GM21381 (cell line): ENCODE measurements around the gene ZNF431.
"Not testable (repeated sequence)": the region's sequence is repeated elsewhere in the genome, so short reads cannot be mapped to it uniquely, and the experiment has no call there.

Source experiments
- ATAC-seq: cut with Tn5 transposase; IDR thresholded peaks from one replicate; pipeline ENCODE4 v1.9.1; 2021; ENCODE audit warnings: mild to moderate bottlenecking, moderate library complexity; ENCODE audit not compliant: unreplicated experiment

The ZNF431 gene

DNA sequence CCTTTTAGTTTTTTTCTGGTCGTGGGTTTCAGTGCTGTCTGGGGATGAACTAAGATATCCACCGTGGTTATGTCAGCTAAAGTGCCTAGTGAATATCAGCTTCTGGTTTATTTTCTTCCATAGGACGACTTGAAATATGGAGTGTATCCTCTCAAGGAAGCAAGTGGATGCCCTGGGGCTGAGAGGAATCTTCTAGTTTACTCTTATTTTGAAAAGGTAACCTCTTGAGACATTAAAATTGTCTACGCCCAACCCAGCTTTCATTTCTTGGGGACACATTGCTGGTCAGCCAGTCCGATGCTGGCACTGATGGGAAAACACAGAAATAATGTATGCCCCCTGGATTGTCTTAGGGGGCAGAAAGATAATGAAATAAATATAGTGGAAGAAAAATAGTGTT is 1.6 kb downstream of the ZNF431 start:
- no peak for ATAC-seq

DNA sequence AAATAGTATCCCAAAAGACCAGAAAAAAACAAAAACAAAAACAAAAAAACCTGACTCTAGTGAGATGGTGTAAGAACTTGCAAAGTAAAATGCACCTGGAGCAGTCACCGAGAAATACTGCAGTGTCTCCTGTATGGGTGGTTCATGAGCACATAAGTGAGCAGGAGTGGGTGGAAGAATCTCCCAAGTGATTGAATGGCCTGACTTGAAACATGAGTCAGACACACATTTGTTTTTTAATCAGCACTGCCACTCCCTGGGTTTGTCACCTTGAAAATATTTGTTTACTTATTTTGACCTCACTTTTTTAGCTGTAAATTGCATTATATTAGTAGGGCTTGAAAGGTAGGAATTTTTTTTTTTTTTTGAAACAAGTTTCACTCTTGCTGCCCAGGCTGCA is 2.0 kb downstream of the ZNF431 start:
- no peak for ATAC-seq

DNA sequence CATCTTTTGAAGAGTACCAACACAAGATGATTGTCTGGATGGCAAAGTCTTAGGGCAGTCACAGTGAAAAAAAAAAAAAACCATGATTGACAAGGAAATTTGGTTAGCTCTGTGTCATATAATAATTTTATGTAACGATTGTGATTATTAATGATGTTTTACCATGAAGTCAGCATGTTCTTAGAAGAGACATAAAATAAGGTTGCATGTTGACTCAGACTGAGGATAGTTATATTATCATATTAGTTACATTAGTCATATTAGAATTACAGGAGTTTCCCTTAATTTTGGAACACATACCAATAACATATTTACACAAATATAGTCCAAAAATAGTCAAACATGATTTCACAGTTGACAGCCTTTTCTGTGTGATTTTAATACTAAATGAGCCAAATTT is 5.7 kb downstream of the ZNF431 start:
- ATAC-seq: no peak

DNA sequence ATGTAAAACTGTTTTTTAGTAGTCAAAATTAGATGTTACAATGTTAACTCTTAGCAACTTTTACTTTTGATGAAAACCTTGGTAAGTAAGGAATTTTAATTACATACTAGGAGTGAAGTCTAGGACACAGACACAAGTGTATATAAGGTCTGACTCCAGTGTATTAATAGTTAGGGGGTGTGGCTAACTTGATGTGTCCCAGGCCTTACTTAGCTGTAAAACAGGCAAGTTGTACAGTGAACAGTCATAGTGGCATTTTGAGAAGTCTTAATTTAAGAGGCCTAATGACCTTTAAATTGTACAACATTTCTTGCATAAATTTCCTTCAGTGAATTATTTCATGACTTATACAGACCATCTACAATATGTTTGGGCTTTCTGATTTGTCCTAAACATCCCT is 6.8 kb downstream of the ZNF431 start:
- ATAC-seq: no peak

DNA sequence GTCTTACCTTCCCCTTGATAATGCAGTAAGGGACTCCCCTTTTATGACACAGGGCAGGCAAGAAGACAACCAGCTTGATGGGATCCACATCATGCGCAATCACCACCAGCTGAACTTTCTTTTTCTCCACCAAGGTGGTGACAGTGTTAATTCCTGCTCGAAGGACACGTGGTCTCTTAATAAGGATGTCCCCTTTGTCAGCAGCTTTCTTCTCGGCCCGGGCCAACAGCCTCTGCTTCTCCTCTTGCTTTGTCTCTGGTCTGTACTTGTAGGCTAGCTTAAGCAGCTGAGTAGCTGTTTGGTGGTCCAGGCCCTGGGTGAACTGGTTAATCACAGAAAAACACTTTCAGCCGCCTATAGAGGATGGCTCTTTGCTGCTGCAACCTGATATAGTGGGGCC is 8.0 kb downstream of the ZNF431 start:
- ATAC-seq: no peak

DNA sequence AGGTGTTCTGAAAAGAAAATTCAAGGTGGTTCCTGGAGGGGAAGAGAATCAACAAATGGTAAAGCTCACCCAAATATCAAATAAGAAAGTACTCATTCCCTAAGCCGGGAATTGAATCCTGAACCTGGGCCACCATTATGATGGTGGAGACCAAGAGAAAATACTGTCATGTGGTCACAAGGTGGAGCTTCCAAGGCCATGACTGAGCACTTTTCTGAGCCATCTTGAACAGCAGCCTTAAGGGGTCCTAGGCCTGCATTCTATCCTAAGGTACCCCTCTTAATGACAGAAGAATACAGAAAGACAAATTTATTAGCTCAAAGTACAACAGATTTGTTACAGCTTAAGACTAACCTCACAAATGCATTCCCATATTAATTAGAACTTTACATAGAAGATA is 9.6 kb downstream of the ZNF431 start:
- ATAC-seq: no peak

DNA sequence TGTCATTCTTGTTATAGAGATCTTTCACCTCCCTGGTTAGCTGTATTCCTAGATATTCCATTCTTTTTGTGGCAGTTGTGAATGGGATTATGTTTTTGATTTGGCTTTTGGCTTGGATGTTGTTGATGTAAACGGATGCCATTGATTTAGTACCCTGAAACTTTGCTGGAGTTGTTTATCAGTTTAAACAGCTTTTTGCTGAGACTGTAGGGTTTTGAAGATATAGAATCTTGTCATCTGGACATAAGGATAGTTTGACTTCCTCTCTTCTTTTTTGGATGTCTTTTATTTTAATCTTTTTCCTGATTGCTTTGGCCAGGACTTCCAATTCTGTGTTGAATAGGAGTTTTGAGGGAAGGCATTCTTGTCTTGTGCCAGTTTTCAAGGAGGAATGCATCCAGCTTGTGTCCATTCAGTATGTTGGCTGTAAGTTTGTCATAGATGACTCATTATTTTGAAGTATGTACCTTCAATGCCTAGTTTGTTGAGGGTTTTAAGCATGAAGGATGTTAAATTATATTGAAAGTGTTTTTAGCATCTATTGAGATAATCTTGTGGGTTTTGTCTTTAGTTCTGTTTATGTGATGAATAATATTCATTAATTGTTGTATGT is 16.8 kb downstream of the ZNF431 start:
- ATAC-seq: no peak

DNA sequence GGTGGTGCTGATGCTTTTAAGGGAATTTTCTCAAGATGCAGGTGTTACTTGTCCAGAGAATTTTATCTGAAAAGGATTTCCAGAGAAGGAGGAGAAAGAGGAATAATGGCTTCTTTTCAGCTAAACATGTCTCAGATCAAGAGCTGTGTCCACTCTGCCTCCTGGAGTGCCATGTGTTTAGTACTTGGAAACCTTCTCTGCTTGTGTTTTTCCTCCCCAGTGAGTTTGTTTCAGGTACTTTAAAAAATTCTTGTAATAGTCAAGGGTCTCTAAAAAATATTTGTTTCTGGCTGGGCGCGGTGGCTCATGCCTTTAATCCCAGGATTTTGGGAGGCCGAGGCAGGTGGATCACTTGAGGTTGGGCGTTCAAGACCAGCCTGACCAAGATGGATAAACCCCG is 22.7 kb downstream of the ZNF431 start:
- no peak for ATAC-seq

DNA sequence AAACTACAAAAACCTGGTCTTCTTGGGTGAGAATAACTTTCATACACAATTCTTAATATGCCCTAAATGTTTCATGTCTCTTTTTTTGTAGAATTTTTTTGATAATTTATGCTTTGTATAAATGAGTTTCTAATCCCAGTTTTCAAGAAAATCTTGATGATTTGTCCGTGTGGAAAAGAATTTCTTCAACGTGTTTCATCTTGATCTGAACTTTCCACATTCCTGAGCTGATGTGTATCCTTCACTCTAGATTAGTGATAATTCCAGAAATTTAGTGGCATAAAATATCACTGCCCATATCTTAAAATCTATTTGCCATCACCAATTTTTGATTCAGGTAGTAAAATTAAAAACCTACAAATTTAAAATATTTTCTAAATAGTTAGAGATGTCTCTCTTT is 24.6 kb downstream of the ZNF431 start:
- no peak for ATAC-seq

DNA sequence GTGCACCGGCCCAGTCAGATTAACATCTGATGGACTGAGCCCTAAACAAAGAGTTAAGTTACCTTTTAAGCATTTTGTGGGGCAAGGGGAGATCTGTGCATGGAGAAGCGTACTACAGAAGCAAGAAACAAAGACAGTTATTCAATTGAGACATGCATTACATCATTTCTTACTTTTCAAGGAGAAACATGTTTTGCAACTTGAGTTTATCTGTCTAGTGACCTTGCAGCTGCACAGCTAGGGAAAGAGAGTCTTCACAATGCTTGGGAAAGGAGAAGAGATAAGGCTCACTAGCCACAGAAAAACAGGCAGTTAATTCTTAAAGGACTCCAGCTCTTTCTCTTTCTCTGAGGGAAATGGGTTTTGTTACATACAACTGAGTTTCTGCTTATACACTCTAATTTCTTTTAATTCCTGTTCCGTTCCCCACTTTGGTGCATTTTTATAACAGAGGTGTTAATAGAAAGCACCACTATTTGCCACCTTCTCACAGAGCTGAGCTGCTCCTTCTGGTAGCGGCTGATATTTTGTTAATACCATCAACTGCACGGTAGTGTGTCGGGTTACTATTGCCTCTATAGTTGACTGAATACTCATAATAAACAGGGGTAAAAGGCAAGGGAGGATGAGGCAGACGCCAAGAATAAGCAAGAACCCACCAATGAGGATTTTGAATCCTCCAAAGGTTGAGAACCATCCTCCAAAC is 55.9 kb downstream of the ZNF431 start:
- no peak for ATAC-seq

DNA sequence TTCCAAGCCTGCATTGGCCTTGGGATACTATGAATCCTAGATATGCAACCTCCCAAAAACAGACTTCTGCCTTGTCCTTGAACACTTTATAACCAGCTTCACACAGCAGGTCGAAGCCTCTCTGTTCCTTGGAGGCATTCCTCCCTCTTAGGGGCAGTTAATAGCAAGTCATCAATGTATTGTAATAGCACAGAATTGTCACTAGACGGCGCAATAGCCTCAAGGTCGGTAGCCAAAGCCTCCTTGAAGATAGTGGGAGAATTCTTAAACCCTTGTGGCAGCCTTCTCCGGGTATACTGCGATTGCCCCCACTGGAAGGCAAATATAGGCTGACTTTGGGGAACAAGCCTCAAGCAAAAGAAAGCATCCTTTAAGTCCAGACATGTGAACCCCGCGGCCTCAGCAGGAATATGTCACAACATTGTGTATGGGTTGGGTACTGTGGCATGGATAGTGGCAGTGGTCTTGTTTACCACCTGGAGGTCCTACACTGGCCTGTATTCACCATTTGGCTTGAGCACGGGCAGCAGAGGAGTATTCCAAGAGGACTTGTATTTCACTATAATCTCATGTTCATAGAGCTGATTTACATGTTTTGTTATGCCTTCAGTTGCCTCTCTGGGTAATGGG is 61.1 kb downstream of the ZNF431 start:
- ATAC-seq: no peak

DNA sequence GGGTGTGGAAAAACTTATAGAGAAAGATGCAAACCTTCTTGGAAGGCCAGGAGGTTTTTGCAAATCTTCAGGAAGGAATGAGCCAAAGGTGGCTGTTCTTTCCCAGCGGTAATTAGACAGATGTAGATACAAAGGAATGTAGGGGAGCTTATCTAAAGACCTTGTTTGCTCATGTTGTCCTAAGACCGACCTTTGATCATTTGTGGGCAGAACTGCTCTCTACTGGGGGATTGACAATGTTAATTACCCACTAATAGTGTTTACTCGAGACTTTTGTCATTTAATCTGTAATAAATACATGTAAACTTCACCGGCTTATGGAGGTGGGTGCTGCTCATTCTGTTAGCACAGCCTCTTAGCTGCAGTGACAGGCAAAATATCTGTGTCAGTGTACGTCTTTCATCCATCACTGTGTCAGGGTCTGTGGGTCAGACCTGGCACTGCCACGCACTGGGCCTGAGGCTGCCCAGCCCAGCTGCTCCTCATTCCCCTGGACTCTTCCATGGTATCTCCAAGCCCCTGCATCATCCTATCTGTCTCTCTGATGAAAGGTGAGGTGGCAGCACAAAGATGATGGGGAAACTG is 68.3 kb downstream of the ZNF431 start:
- ATAC-seq: no peak

DNA sequence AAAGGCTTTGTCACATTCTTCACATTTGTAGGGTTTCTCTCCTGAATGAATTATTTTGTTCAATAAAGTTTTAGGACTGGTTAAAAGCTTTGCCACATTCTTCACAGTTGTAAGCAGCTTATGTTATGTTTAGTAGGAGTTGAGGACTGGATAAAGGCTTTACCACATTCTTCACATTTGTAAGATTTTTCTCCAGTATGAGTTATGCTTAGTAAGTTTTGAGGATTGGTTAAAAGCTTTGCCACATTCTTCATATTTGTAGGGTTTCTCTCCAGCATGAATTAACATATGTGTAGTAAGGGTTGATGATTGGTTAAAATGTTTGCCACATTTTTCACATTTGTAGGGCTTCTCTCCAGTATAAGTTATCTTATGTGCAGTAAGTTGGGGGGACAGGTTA is 79.9 kb downstream of the ZNF431 start:
- ATAC-seq: no peak

DNA sequence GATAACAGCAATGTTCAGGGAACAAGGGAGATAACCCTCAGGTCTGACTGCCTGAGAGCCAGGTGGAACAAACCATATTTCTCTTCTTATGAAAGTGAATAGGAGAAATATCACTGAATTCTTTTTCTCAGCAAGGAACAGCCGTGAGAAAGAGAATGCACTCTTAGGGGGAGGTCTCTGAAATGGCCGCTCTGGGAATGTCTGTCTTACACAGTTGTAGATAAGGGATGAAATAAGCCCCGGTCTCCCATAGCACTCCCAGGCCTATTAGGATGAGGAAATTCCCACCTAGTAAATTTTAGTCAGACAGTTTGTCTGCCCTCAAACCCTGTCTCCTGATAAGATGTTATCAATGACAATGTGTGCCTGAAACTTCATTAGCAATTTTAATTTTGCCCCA is 88.1 kb downstream of the ZNF431 start:
- ATAC-seq: not testable (repeated sequence)

DNA sequence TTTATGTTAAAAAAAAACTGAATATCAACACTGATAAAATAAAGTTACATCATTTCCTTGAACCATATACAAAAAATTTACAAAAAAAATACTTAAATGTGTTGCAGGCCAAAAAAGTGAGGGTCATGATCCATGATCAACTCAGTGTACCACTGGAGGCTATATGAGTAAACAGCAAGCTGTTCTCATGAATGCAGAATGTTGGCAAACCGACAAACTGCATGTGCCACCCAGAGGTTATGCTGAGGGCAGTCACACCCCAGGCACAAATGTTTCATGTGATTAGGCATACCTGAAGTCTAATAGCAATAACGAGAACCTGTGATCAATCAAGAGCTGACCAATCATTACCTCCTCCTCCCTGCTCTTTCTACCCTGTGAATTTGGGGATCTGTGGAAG is 91.9 kb downstream of the ZNF431 start:
- ATAC-seq: no peak

DNA sequence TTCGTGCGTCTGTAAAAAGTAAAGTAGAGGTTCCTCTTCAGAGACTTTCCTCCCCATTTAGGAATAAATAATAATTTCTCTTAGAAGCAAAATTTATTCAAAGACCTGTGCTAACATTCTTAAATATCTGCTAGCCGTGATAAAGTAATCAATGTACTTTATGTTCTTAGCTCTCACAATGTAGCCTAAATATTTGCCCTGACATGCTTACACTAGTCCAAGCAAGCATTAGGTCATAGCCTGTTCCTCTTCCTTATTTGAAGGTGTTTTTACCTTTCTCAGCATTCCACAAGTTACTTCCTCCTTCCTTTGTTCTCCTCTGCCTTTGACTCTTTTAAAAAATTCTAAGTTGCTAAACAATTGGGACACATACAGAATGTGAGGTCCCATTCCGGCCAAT is 94.9 kb downstream of the ZNF431 start:
- ATAC-seq: not testable (repeated sequence)

DNA sequence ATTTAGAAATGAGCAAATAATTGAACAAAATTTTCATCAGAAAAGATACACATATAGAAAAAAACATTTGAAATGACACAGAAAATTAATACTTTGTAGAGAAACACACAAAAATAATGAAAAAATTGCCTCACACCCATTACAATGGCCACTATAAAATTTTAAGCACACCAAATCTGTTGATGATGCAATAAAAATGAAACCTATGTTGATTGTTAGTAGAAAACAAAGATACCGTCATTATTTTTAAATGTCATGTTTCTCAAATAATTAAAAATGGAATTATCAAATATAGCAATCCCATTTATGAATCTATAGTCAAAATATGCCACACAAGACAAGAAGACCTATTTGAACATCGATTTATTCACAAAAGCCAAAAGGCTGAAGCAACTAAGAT is 96.8 kb downstream of the ZNF431 start:
- ATAC-seq: no peak
